Fibroblast of upper back skin (primary cell): ENCODE measurements around the gene SEC23B.

Experiments
- DNase-seq: peaks from one replicate; pipeline ENCODE4 v3.0.0-alpha.2; 2013

Gene SEC23B

GRCh38 chr20:18588574-18588933 lies 80.8 kb downstream of the SEC23B start:
- no peak for DNase-seq

DNA sequence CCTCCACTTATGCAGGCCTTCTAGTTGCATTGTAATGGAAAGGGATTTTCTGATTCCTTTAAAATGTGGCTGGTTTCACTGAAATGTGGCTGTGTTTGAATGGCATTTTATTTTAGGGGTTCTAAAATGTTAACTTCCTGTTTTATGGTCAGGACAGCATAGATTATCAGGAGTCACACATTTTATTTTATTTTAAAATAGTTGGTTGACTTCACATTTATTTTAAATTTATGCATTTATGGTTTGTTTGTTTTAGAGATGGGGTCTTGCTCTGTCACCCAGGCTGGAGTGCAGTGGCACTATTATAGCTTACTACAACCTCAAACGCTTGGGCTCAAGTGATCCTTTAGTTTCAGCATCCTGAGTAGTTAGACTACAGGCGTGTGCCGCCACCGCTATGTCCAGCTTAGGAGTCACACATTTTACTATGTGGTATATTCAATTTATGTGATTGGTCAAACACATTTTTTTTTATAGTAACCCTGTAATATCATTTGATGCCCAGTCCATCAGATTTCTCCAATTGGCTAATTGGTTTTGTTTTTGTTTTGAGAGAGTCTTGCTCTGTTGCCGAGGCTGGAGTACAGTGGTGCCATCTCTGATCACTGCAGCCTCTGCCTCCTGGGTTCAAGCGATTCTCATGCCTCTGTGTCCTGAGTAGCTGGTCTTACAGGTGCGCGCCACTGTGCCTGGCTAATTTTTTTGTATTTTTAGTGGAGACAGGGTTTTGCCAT lies 82.4 kb downstream of the SEC23B start:
- no peak for DNase-seq

- DNase-seq = no peak
These were observed 88.5 kb downstream of the SEC23B start for GRCh38 chr20:18596270-18596669.

DNA sequence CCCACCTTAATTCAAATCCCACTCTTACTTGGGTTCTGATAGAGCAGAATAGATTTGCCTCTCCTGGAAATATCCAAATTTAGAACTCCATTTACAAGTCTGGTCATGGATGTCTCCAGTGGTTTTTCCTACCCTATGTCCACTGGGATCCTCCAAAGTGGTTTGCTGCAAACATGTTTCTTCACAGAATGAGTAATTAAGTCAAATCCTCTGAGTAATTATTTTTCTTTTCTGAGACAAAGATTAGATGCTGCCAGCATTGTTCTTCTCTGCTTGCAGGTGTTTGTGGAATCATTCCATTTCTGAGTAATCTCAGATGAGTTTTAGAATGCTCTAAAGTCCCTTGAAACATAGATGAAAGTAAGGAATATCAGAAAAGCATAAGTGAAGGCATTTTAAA lies 102.0 kb downstream of the SEC23B start:
- DNase-seq = no peak
